HT1080 (cell line): Measurements from ENCODE around the gene ROBO1. TPM values are rescaled to one million over a fixed set of nuclear protein-coding genes. Genes with fewer than 3 reads are reported as not detected.

Experiments used
- DNase-seq: peaks from one replicate; pipeline ENCODE4 v3.0.0-alpha.2; 2015; ENCODE audit warnings: low read depth
- total RNA-seq: library from RNA; depleted of rRNA; stranded (reverse); fragments of >200 nt; shearing (Covaris generic); gene quantifications from 2 replicates; pipeline ENCODE4 v1.2.3, GENCODE V29; 2014

ROBO1 gene
- total RNA-seq, 1 experiment from 2014 or later: 15.1 TPM

DNA sequence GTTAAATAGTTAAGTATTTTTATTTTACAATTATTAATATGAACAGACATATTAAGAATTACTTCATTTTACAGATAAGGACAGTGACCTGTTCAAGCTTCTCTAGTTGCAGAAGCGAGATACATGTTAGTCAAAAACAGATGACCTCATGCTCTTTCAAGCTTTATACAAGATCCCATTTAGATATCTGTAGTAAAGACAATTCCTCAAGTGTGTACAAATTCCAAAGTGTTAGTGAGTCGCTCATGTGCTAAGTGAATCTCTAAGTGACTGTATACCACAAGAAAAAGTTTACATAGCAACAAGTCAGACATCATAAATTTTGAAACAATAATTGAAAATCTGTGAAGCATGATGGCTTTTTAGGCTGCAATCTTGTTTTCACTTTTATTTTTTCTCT, 293.8 kb downstream of the ROBO1 start:
- DNase-seq: peak; percentile 14

DNA sequence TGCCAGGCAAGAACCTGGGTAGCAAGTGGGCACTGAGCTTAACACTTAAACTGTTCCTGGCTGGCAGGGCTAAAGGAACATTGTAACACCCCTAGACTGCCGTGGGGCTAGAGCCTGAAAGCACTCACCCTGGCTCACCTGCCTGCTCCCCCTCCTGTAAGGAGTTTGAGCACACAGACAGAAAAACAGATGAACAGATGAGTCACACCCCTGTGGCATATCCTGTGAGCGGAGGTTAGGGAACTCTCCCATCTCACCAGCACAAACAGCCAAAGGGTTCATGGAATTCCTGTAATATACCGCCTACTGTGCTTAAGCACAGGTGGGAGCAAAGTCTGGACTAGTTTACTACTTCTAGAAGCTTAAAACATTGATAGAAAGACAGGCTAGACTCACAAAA, 300.1 kb downstream of the ROBO1 start:
- peak; percentile 78 for DNase-seq

DNA sequence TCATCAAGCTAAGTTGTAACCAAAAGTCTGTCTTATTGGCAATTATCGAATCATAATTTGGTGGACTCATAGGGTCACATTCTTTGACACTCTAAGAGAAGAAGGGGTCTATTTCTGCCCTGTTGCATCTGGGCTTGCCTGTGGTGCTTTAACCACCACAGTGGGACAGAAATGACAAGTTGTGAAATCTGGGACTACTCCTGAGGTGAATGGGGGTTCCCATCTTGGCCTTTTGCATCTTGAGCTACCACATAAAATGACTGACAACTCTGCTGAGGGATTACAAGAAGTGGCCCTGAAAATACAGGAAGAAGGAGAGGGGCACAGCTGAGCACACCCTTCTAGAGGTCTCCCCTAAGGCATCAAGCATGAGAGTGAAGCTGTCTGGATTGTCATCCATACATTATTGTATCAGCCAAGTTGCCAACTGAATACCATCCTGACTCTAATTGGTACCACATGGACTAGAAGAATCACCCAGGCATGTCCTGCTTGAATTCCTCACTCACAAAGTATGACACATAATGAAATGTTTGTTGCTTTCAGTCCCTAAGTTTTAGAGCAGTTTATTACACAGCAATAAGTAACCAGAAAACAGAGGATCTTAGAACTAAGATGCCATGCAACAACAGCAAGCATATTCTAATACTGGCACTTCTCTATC, 306.5 kb downstream of the ROBO1 start:
- DNase-seq: no peak

DNA sequence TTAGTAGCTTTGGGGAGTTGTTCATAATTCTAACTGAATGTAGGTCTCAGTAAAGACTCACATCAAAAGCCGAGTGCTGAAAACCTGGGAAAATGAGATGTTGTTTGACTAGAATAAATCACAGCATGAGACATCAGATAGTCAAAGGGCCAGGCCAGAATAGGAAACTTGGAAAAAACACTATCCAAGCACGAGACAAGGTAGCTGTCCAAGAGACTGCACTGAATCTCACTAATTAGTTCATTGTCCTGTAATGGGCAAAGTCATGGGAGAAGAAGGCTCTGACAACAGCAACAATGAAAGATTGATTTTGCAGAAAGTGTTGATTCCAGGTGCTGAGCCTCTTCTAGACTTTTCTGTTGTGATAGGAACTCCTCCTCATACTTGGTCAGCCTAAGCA, 314.2 kb downstream of the ROBO1 start:
- no peak for DNase-seq

DNA sequence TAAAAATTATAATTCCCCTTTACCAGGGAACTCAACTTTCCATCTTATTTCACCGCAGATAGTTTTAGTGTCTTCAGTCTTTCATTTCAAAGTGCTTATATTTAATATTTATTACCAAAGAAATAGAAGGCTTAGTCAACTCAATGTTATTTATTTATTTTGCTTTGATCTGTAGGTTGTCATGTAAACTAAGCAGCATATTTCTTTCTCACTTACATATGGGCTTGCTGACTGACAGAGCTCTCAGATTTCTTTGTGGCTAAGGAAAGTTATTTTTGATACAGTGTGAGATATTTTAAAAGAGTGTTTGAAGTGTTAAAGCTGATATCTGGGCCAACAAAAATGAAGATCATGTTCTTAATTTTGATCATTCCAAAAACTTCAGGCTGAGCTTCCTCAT, 331.4 kb downstream of the ROBO1 start:
- DNase-seq: no peak

DNA sequence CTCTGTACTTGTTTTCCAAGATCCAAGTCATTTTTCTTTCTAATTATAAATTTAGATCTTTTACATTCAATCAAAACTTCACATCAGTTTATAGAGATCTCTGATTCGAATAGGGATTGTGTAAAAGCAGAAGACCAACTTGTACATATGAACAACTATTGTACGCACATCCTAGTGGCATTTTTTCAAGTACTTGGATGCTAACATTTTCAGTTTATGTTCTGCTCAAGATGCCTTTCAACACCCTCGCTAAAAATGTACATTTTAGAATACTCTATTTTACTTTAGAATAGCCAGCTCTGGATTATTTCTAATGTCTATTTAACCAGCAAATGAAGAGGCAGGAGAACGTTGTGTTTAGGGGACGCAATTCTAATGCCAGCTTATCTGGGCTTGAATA, 340.7 kb downstream of the ROBO1 start:
- no peak for DNase-seq

DNA sequence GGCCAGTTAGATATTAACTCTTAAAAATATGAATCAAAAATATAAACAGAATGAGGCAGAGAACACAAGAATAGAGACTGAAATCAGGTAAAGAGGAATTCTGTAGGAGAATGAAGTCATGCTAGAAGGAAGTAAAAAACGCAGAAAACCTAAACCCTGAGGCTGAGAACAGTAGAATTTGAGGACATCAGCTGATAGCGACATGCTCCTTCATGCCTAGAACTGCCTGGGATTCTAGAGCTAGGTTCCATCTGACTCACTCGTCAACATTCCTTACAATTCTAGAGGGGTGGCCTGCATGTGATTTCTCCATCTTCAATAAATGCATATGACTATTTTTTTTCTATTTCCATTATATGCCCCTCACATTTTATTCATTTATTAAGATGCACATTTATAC, 343.0 kb downstream of the ROBO1 start:
- no peak for DNase-seq

DNA sequence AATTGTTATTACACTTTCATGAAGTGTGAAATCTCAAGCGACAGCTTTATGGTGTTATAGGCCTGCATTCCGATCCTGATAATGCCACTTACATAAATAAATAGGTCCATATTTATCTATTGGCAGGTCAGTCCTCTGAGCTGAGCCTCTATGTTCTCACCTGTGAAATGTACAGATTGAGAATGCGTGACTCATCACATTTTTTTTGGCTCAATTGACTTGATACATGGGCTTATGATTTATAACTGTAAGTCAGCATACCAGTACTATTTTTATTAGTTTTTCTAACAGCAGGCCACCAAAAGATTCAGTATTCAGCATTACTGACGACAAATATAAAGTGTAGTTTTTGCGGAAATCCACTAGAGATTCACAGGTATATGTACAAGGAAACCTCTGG, 344.4 kb downstream of the ROBO1 start:
- no peak for DNase-seq

DNA sequence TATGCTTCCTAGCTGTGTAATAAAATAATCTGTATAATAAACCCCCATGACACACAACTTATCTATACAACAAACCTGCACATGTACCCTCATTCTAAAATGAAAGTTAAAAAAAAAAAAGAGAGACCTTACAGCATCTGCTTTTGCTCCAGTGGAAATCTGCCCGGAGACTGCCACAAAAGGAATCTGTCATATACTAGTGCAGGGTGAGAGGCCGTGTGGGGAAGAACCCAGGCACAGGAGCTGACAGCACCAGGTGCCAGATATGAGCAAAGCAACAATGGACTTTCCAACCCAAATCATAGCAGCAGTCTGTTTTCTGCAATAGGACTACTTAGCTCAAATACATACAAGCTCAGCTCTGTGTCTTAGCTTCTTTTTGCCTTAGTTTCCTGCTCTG, 346.5 kb downstream of the ROBO1 start:
- no peak for DNase-seq

DNA sequence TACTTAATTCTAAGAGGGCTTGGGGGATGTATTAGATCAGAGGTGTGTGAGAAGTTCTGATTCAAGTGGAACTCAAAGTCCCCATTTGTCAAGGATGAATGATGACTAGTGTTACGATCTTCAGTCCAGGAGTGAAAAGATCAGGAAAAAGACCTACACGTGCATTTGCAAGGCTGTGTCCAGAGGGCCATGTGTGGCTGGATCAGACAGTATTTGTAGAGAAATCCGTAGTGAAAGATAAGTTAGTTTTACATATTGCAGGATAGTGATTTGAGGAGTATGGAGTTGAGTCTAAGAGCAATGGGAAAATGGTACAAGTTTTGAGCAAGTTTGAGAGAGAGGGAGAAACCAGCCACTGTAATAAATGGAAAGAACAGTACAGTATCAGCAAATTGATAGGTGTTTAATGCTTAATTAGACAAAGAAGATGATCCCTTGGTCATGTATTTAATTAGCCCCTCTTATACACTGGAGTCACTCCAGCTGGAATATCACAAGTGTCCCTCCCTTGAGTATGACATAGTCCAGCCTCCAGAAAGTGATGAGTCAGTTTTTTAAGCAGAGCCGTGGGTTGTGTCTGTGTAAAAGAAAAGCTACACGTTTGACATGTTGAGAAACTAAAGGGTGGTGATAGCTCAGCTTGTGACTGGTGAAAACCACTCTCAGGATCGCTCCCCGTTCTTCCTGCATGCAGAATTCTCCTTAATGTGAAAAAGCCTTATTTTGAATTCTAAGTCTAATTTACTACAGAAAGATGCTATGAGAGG, 348.8 kb downstream of the ROBO1 start:
- no peak for DNase-seq

DNA sequence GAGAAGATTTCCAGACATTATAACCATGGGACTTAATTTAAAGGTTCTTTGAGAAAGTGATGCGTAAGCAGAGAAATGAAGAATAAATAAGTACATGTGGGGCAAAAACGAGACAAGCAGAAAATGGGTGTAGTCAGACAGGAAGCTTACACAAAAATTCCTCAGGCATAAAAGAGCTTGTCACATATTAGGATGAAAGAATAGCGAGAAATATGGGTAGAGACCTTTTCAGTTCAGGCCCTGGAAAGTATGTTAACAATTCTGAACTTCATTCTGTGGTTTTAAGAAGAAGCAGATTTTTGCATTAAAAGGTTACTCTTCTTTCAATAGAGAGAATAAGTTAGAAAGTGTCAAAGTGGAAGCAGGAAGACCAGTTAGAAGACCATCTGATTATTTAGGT, 352.4 kb downstream of the ROBO1 start:
- no peak for DNase-seq

DNA sequence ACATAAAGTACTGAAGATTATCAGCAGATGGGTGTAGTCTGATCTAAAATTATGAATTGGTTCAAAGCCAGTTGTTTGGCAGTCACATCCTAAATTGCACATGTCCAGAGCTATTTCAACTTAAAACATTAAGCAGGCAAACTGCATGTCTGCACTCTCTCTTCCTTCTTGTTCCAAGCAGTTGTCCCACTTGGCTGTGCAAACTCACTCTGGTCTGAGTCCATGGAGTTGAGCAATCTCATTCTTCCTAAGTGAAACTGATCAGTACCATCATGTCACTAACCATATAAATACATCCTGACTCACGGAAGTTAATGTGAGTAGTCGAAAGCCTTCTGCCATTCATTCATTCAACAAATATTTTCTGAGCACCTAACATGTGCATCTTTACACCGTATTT, 353.0 kb downstream of the ROBO1 start:
- no peak for DNase-seq

DNA sequence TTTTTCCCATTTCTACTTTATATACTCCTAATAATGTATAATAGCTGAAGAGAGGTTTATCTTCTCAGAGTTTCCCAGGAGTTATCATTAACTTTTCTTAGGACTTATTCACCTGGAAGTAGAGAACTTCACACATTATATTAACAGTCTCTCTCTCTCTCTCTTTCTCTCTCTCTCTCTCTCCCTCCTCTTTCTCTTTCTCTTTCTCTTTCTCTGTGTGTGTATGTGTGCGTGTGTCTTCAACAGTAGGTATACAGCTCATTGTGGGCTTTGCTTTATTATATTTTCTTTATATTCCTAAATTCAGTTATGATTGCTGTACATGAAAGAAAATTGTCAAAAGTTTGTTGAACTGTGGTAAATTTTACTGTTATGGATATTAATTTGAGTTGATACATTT, 353.8 kb downstream of the ROBO1 start:
- no peak for DNase-seq

DNA sequence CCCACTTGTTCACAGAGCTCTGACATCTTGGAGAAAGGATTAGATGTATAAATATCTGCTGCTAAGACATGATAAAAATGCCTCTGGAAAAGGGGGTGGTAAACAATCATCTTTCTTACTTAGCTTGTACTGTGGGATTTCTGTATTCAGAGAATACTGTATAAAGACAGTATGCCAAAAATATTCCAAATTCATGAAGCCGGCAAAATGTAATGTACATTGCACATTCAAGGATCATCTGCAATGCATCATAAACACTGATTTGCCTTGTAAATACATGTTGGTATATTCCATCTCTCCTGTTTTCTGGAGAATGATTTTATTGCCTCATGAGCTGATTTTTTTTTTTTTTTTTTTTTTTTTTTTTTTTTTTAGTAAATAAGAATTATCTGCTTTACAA, 355.3 kb downstream of the ROBO1 start:
- no peak for DNase-seq

DNA sequence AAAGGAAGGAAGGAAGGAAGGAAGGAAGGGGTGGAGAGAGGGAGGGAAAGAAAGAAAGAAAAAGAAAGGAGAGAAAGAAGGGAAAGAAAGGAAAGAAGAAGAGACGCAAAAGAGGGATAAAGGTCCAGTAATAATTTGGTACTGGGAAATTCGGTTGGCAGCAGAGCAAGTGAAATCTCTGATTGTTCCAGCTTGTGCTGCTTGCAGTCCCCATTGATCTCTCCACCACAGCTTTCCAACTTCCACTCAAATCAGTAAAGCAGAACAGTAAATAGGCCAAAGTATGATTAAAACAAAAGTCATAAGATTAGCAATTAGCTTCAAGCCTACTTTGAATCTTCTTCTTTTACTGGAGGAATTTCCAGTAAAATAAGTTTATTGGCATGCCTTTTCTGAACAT, 357.2 kb downstream of the ROBO1 start:
- DNase-seq: no peak

DNA sequence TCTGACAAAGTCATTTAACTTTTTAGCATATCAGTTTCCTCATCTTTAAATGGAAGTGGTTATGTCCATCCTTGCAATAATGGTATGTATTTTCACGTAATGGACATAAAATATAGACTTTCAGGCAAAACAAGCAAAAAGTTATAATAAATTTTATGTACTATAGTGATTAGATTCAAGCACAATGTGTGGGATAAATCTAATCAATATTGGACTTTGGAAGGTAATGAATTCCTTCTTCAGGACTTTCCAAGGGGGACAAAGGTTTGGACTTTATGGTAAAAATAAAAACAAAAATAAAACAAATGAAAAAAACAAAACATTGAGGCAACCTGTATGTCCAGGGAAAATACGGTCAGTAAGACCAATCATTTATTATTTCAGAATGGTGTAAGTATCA, 357.7 kb downstream of the ROBO1 start:
- DNase-seq: no peak

DNA sequence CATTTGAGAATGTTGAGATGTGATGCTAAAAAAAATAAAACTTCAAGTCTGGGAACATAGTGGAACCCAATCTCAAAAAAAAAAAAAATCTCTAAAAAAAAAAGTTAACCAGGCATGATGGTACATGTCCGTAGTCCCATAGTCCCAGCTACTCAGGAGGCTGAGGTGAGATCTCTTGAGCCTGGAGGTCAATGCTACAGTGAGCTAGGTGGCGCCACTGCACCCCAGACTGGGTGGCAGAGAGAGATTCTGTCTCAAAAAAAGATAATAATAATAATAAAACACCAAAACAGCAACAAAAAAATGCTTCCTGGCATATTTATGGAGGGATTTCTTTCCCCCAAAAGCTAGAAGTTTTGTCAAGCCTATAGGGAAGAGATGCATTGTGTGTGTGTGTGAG, 361.6 kb downstream of the ROBO1 start:
- no peak for DNase-seq

DNA sequence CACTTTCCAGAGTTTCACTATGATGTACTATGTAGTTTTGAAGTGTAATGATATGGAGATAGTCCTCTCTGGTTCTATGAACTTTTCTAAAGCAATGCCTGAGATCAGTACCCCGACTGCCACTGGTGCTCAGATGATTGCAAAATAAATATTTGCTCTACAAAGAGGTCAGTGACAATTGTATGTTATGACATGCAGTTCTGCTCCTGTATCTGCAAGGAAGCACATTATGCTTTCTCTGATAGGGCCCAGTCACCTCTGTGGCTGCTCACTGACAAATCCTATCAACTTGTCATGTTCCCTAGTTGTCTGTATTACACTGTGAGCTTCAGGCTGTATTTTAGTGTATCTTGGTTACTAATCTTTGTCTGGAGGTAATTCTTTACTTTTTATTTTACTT, 362.6 kb downstream of the ROBO1 start:
- no peak for DNase-seq

DNA sequence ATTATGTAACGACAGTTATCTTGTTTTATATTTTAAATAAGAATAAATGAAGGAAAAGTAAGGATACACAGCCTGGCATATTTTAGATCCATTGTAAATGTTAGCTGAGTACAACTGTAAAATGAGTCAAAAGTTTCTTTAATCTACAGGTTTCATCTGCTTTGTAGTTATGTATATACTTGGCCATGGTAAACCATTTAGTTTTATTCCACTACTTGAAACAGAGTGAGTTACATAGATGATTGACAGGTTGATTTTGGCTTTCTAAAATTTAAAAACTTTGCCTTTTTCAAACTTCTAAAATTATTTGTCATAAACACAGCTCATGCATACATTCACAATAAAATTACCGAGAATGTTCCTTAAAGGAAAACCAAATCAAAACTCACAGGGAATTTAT, 371.2 kb downstream of the ROBO1 start:
- no peak for DNase-seq

DNA sequence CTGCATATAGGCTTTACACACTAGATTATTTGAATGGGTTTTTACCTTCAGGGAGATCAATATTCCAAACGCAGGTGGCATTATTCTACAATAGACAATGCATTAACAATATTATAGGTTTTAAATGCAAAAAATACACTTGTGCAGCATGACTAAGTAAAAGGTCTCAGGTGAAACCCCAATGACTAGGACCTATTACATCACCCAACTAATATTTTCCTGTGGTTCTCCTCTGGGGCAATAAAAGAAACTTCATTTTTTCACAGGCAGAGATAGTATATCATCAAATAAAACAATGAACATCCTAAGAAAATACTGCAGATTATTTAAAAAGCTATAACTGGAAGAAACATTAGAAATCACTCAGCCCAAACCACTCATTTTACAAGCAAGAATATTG, 375.3 kb downstream of the ROBO1 start:
- DNase-seq: no peak

DNA sequence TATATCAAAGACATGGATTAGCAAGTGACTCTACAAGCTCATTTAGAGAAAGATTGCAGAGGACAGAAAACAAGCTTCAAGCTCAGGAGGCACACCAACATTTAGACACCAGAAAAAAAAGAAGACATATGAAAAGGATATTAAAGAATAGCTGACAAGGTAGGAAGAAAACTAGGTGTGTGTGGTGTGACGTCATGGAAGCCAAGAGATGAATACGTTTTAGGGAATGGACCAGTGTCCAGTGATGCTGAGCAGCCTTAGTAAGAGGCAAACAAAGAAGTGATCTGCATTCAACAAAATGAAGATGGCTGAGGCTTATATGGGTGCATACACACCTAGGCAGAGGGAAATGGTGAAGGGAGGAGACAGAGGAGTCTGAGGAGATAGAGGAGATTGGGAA, 377.4 kb downstream of the ROBO1 start:
- DNase-seq: no peak

DNA sequence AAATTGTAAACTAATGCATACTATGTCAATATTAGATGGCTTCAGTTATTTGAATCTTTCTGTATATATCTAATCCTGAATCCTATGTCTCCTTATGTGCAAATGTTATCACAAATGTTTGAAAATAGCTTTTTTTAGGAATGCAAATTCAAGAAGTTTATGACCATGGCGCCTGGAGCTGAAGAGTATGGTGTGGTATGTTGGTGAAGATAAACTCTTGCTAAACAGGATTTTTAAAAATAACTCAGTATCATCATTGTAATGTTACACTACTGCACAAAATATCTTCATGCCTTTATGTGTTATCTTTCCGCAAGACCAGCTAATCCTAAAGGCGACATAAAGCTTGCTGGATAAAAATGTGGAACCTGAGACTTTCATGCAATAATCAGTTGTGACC, 382.6 kb downstream of the ROBO1 start:
- DNase-seq: no peak

DNA sequence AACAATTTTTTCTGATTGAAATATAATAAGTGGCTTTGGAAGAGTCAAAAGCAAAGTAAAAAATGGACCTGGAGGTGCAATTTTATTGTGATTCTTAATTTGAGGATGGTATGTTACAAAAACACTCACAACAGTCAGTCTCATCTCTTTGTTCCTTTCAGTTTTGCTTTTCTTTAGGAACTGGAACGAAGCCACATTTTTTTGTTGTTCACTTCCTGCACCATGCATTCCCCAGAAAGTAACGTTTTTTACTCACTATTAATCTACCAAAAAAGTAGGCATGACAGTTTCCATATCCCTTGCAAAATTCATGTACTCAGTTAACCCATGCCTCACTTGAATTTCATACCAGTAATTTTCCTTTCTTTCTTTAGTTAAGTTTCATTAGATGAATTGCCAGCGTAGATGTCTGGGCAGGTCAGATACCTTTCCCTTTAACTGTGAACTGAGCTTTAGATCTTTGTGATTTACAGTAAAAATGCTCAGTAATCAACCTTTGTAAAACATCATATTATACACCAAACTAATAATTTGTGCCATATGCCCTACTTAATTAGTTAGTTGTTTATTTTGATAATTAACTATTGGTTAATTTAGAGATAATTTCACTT, 384.3 kb downstream of the ROBO1 start:
- peak; percentile 52 for DNase-seq
